ENCODE measurements around the gene WBP2. TPM values are rescaled to one million over a fixed set of nuclear protein-coding genes. Genes with fewer than 3 reads are reported as not detected.

Gene WBP2
- polyA plus RNA-seq, 3 donors, result 62.4 to 93.3 (median 67.9) TPM

GRCh38 chr17:75829747-75830146, 25.4 kb downstream of the WBP2 start:
- H2AFZ ChIP-seq (ENCODE audit: insufficient read depth, low read depth, low read length, poor library complexity, severe bottlenecking), result no peak overlapping the region
- H3K27ac Mint-ChIP-seq, result peak overlapping the region in 5 of 7 donors; percentile 35 to 63 (median 54)
- WGBS (ENCODE audit: insufficient coverage), result 100% methylated on average over 1 of the region's 7 CpGs
- peaks cover 0 to 2% (median 0%) of the 10 kb centered on the region in 3 donors for H3K27me3 Mint-ChIP-seq (ENCODE audit: low read depth in 3 of 3)
- H3K4me1 Mint-ChIP-seq, result peaks cover 30% of the 10 kb centered on the region
- peaks cover 53 to 79% of the 10 kb centered on the region in 2 donors for H3K36me3 Mint-ChIP-seq
- no peak for DNase-seq
- no peaks in the 10 kb centered on the region for H3K9me3 Mint-ChIP-seq
- no peaks in the 10 kb centered on the region for H3K79me2 ChIP-seq (ENCODE audit: insufficient read depth, low read length)
- peaks cover 75% of the 10 kb centered on the region for H4K20me1 ChIP-seq (ENCODE audit: insufficient read depth, low read length)
- H3K36me3 ChIP-seq (replicated peaks in 1 of 2; ENCODE audit: control insufficient read depth in 1 of 2, insufficient read depth in 2 of 2, low read length in 2 of 2), result peaks cover 62 to 88% of the 10 kb centered on the region in 2 donors
- H3K27me3 ChIP-seq (ENCODE audit: control insufficient read depth in 2 of 2, insufficient read depth in 2 of 2, low read length in 2 of 2), result no peaks in the 10 kb centered on the region
- H3K9ac ChIP-seq (ENCODE audit: insufficient read depth, low read length, poor library complexity, severe bottlenecking), result no peak overlapping the region
- peak overlapping the region in 1 of 2 donors; percentile 22 for H3K27ac ChIP-seq (ENCODE audit: low read depth in 1 of 2, low read length in 2 of 2)
- intact Hi-C loops (cut with micrococcal nuclease), result loop anchor here in 1 of 2 donors (5.0 kb wide), 1 partner anchor 37 kb away; no protein-coding TSS in a partner anchor
- no peaks in the 10 kb centered on the region for H3K9me3 ChIP-seq (replicated peaks in 1 of 2; ENCODE audit: control insufficient read depth in 1 of 2, insufficient read depth in 1 of 2, low read length in 2 of 2)
- H3K4me3 Mint-ChIP-seq, result no peak overlapping the region
- H3K4me2 ChIP-seq (replicated peaks; ENCODE audit: extremely low read depth, low read length, poor library complexity, severe bottlenecking), result no peak overlapping the region
- peaks cover 14 to 29% of the 10 kb centered on the region in 2 donors for H3K4me1 ChIP-seq (ENCODE audit: control insufficient read depth in 1 of 2, insufficient read depth in 2 of 2, low read length in 2 of 2)
- TF ChIP-seq, protein P1, sequence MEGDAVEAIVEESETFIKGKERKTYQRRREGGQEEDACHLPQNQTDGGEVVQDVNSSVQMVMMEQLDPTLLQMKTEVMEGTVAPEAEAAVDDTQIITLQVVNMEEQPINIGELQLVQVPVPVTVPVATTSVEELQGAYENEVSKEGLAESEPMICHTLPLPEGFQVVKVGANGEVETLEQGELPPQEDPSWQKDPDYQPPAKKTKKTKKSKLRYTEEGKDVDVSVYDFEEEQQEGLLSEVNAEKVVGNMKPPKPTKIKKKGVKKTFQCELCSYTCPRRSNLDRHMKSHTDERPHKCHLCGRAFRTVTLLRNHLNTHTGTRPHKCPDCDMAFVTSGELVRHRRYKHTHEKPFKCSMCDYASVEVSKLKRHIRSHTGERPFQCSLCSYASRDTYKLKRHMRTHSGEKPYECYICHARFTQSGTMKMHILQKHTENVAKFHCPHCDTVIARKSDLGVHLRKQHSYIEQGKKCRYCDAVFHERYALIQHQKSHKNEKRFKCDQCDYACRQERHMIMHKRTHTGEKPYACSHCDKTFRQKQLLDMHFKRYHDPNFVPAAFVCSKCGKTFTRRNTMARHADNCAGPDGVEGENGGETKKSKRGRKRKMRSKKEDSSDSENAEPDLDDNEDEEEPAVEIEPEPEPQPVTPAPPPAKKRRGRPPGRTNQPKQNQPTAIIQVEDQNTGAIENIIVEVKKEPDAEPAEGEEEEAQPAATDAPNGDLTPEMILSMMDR (IDR thresholded peaks at IDR 0.05), result no peak
- no peak overlapping the region for H3K4me3 ChIP-seq (replicated peaks in 1 of 3; ENCODE audit: low read depth in 2 of 3, low read length in 3 of 3)

GRCh38 chr17:75828741-75829140, 26.4 kb downstream of the WBP2 start:
- H3K9ac ChIP-seq (ENCODE audit: insufficient read depth, low read length, poor library complexity, severe bottlenecking), result no peak overlapping the region
- peaks cover 52 to 87% of the 10 kb centered on the region in 2 donors for H3K36me3 ChIP-seq (replicated peaks in 1 of 2; ENCODE audit: control insufficient read depth in 1 of 2, insufficient read depth in 2 of 2, low read length in 2 of 2)
- H3K36me3 Mint-ChIP-seq, result peaks cover 49 to 74% of the 10 kb centered on the region in 2 donors
- 96% methylated on average over 19 of the region's 19 CpGs for WGBS (ENCODE audit: insufficient coverage)
- intact Hi-C loops (cut with micrococcal nuclease), result loop anchor here in 1 of 2 donors (5.0 kb wide), 1 partner anchor 36 kb away; no protein-coding TSS in a partner anchor
- TF ChIP-seq, protein P1 (IDR thresholded peaks at IDR 0.05), result no peak
- H3K27me3 Mint-ChIP-seq (ENCODE audit: low read depth in 3 of 3), result no peaks in the 10 kb centered on the region
- H3K9me3 Mint-ChIP-seq, result no peaks in the 10 kb centered on the region
- H3K27ac Mint-ChIP-seq, result no peak overlapping the region
- no peak for DNase-seq
- H3K27ac ChIP-seq (ENCODE audit: low read depth in 1 of 2, low read length in 2 of 2), result peak overlapping the region in 1 of 2 donors; percentile 5
- H3K9me3 ChIP-seq (replicated peaks in 1 of 2; ENCODE audit: control insufficient read depth in 1 of 2, insufficient read depth in 1 of 2, low read length in 2 of 2), result no peaks in the 10 kb centered on the region
- H3K4me1 ChIP-seq (ENCODE audit: control insufficient read depth in 1 of 2, insufficient read depth in 2 of 2, low read length in 2 of 2), result peaks cover 14 to 23% of the 10 kb centered on the region in 2 donors
- peaks cover 67% of the 10 kb centered on the region for H4K20me1 ChIP-seq (ENCODE audit: insufficient read depth, low read length)
- no peak overlapping the region for H2AFZ ChIP-seq (ENCODE audit: insufficient read depth, low read depth, low read length, poor library complexity, severe bottlenecking)
- no peaks in the 10 kb centered on the region for H3K79me2 ChIP-seq (ENCODE audit: insufficient read depth, low read length)
- peaks cover 25% of the 10 kb centered on the region for H3K4me1 Mint-ChIP-seq
- H3K4me2 ChIP-seq (replicated peaks; ENCODE audit: extremely low read depth, low read length, poor library complexity, severe bottlenecking), result no peak overlapping the region
- no peaks in the 10 kb centered on the region for H3K27me3 ChIP-seq (ENCODE audit: control insufficient read depth in 2 of 2, insufficient read depth in 2 of 2, low read length in 2 of 2)
- no peak overlapping the region for H3K4me3 ChIP-seq (replicated peaks in 1 of 3; ENCODE audit: low read depth in 2 of 3, low read length in 3 of 3)
- no peak overlapping the region for H3K4me3 Mint-ChIP-seq

All from CD14-positive monocyte (primary cell).